MCF 10A (cell line): ENCODE data around the gene EXOC3L1. TPM values are rescaled to one million over a fixed set of nuclear protein-coding genes. Genes with fewer than 3 reads are reported as not detected.

Source experiments
- BruUV-seq: library from RNA; stranded (reverse); fragments of 400-500 nt; replicated peaks from 2 replicates; lab custom pipeline; 2021; lab: Mats Ljungman, UMichigan
- CTCF ChIA-PET: fragments of 300-600 bp; sonication (Branson Sonifier 250); formaldehyde crosslinking; extraction: SDS; loops from one replicate; lab custom pipeline; 2021; ENCODE audit warnings: antibody characterized with exemption, inconsistent platforms; lab: Yijun Ruan, JAX
- POLR2A ChIA-PET: fragments of 300-600, 350-650 bp; sonication (Branson Sonifier 250); formaldehyde crosslinking; extraction: SDS; loops from one replicate; lab custom pipeline; 2020; ENCODE audit warnings: antibody characterized with exemption, inconsistent platforms; lab: Yijun Ruan, JAX
- DNase-seq: peaks from one replicate; pipeline ENCODE4 v3.0.0-alpha.2; 2018; ENCODE audit not compliant: unreplicated experiment
- H3K27ac Mint-ChIP-seq: one replicate; pipeline ENCODE4 v1.8.0; 2022; ENCODE audit warnings: mild to moderate bottlenecking, low read depth, mixed read lengths; ENCODE audit not compliant: unreplicated experiment
- H3K27me3 Mint-ChIP-seq: one replicate; pipeline ENCODE4 v1.8.0; 2022; ENCODE audit warnings: mixed read lengths; ENCODE audit not compliant: insufficient read depth, unreplicated experiment
- H3K36me3 Mint-ChIP-seq: one replicate; pipeline ENCODE4 v1.8.0; 2022; ENCODE audit warnings: mild to moderate bottlenecking, moderate library complexity, mixed read lengths; ENCODE audit not compliant: insufficient read depth, unreplicated experiment
- H3K4me1 Mint-ChIP-seq: one replicate; pipeline ENCODE4 v1.8.0; 2022; ENCODE audit warnings: mixed read lengths; ENCODE audit not compliant: insufficient read depth, unreplicated experiment
- H3K4me3 Mint-ChIP-seq: one replicate; pipeline ENCODE4 v1.8.0; 2022; ENCODE audit warnings: mild to moderate bottlenecking, moderate library complexity, mixed read lengths; ENCODE audit not compliant: unreplicated experiment
- H3K9me3 Mint-ChIP-seq: one replicate; pipeline ENCODE4 v1.8.0; 2022; ENCODE audit warnings: mixed read lengths; ENCODE audit not compliant: unreplicated experiment
- CTCF ChIP-seq: fragments of 200-600 bp; IDR thresholded peaks from one replicate; pipeline ENCODE4 v1.8.0; 2022; ENCODE audit warnings: antibody characterized with exemption, mild to moderate bottlenecking; ENCODE audit not compliant: unreplicated experiment
- intact Hi-C: fragments of 100-400 bp; cut with micrococcal nuclease; formaldehyde crosslinking; loops from 2 replicates; pipeline ENCODE4 v1.14.1; 2022
- total RNA-seq: library from RNA; stranded (reverse); gene quantifications from 2 replicates; pipeline ENCODE4 v1.2.3, GENCODE V29; 2022

EXOC3L1 gene
- total RNA-seq, 1 experiment from 2014 or later, result not detected

GRCh38 chr16:67204076-67204475 is 14.1 kb upstream of the EXOC3L1 start:
- no peak overlapping the region for H3K4me3 Mint-ChIP-seq
- H3K27me3 Mint-ChIP-seq, result no peaks in the 10 kb centered on the region
- POLR2A ChIA-PET, result interaction anchor here (0.6 to 1.4 kb wide), 2 partner anchors 28 to 43 kb away, joined by 3 to 4 read pairs; partner anchors contain the start of gene FHOD1
- intact Hi-C loops, result no loop called here
- peaks cover 33% of the 10 kb centered on the region for H3K36me3 Mint-ChIP-seq
- no peak for TF ChIP-seq CTCF
- H3K9me3 Mint-ChIP-seq, result no peaks in the 10 kb centered on the region
- DNase-seq, result no peak
- BruUV-seq, result no TSS peak
- CTCF ChIA-PET, result interaction anchor here (1.2 kb wide), 1 partner anchor 43 kb away, joined by 6 read pairs; the partner anchor contains the start of gene FHOD1
- H3K27ac Mint-ChIP-seq, result no peak overlapping the region
- peaks cover 32% of the 10 kb centered on the region for H3K4me1 Mint-ChIP-seq

GRCh38 chr16:67202956-67203493 is 13.1 kb upstream of the EXOC3L1 start:
- H3K27me3 Mint-ChIP-seq, result no peaks in the 10 kb centered on the region
- ChIA-PET CTCF (interaction anchor here (0.5 to 1.4 kb wide), 5 partner anchors 10 to 291 kb away, joined by 3 to 5 read pairs (median 3); no protein-coding TSS in a partner anchor), POLR2A (interaction anchor here (0.9 kb wide), 1 partner anchor 44 kb away, joined by 3 read pairs; no protein-coding TSS in a partner anchor)
- no peak for DNase-seq
- H3K4me1 Mint-ChIP-seq, result peaks cover 32% of the 10 kb centered on the region
- no TSS peak for BruUV-seq
- H3K36me3 Mint-ChIP-seq, result peaks cover 36% of the 10 kb centered on the region
- H3K9me3 Mint-ChIP-seq, result no peaks in the 10 kb centered on the region
- no peak overlapping the region for H3K4me3 Mint-ChIP-seq
- TF ChIP-seq CTCF, result no peak
- intact Hi-C loops, result no loop called here
- H3K27ac Mint-ChIP-seq, result no peak overlapping the region

DNA sequence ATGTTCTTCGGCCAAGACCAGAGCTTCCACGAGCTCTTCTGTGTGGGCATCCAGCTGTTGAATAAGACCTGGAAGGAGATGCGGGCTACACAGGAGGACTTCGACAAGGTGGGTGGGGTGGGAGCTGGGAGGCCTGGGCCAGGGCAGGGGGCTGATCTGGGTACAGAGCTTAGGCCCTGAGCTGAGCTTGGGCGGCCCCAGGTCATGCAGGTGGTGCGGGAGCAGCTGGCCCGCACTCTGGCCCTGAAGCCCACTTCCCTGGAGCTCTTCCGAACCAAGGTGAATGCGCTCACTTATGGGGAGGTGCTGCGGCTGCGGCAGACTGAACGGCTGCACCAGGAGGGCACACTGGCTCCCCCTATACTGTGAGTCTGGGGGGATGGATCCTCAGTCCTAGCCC is 12.5 kb upstream of the EXOC3L1 start:
- intact Hi-C loops, result no loop called here
- H3K36me3 Mint-ChIP-seq, result peaks cover 39% of the 10 kb centered on the region
- CTCF ChIA-PET, result interaction anchor here (0.6 to 1.4 kb wide), 5 partner anchors 31 to 309 kb away, joined by 3 to 5 read pairs (median 3); no protein-coding TSS in a partner anchor
- TF ChIP-seq CTCF, result no peak
- DNase-seq, result no peak
- H3K27me3 Mint-ChIP-seq, result no peaks in the 10 kb centered on the region
- BruUV-seq, result no TSS peak
- H3K4me1 Mint-ChIP-seq, result peaks cover 37% of the 10 kb centered on the region
- H3K4me3 Mint-ChIP-seq, result no peak overlapping the region
- no peaks in the 10 kb centered on the region for H3K9me3 Mint-ChIP-seq
- H3K27ac Mint-ChIP-seq, result no peak overlapping the region
- POLR2A ChIA-PET, result interaction anchor here (0.6 to 0.9 kb wide), 2 partner anchors 21 to 44 kb away, joined by 3 read pairs; no protein-coding TSS in a partner anchor
